Mesenchymal stem cell (in vitro differentiated cells and primary cell): ENCODE results near the gene MAP3K9.
A peak's percentile ranks its signal among the peaks of the same experiment; 100 is the strongest.

Source experiments
- DNase-seq: peaks from one replicate; pipeline ENCODE4 v3.0.0-alpha.2; 2013
- H2AFZ ChIP-seq: one replicate; pipeline ENCODE4 v1.6.1; 2013; ENCODE audit warnings: low read depth, mild to moderate bottlenecking, control low read depth, inconsistent platforms, low read length, moderate library complexity
- H2AK5ac ChIP-seq: 2 replicates; pipeline ENCODE4 v1.6.1; 2013; ENCODE audit warnings: low read length, moderate library complexity, mild to moderate bottlenecking, inconsistent platforms; ENCODE audit not compliant: severe bottlenecking
- H2BK120ac ChIP-seq: one replicate; pipeline ENCODE4 v1.6.1; 2013; ENCODE audit warnings: low read depth, mild to moderate bottlenecking, inconsistent platforms, low read length, moderate library complexity
- H2BK12ac ChIP-seq, 2 experiments: one replicate each; pipeline ENCODE4 v1.6.1; 2013; ENCODE audit warnings: inconsistent platforms in 2 of 2, low read length in 2 of 2, mild to moderate bottlenecking in 2 of 2, moderate library complexity in 2 of 2, control low read depth in 1 of 2
- H2BK15ac ChIP-seq: one replicate; pipeline ENCODE4 v1.6.1; 2013; ENCODE audit warnings: mild to moderate bottlenecking, low read depth, inconsistent platforms; ENCODE audit not compliant: poor library complexity, severe bottlenecking
- H2BK5ac ChIP-seq: 2 replicates; pipeline ENCODE4 v1.6.1; 2013; ENCODE audit warnings: low read depth, mild to moderate bottlenecking, low read length, control low read depth, inconsistent platforms; ENCODE audit not compliant: poor library complexity, severe bottlenecking
- H3K14ac ChIP-seq, 2 experiments: one replicate each; pipeline ENCODE4 v1.6.1; 2013; ENCODE audit warnings: inconsistent platforms in 2 of 2, low read length in 2 of 2, control low read depth in 1 of 2, mild to moderate bottlenecking in 1 of 2, moderate library complexity in 1 of 2
- H3K18ac ChIP-seq, 2 experiments: one replicate each; pipeline ENCODE4 v1.6.1; 2013; ENCODE audit warnings: inconsistent platforms in 2 of 2, low read length in 2 of 2, control low read depth in 1 of 2, low read depth in 1 of 2, mild to moderate bottlenecking in 1 of 2
- H3K23ac ChIP-seq, 2 experiments: one replicate each; pipeline ENCODE4 v1.6.1; 2013; ENCODE audit warnings: inconsistent platforms in 2 of 2, low read length in 2 of 2, mild to moderate bottlenecking in 2 of 2, moderate library complexity in 2 of 2, control low read depth in 1 of 2
- H3K27ac ChIP-seq: 2 replicates; pipeline ENCODE4 v1.5.1; 2013; ENCODE audit warnings: mild to moderate bottlenecking, moderate library complexity, low read length, control low read depth, inconsistent platforms; ENCODE audit not compliant: poor library complexity, severe bottlenecking
- H3K27me3 ChIP-seq, 2 experiments: 2 replicates each; pipeline versions ENCODE4 v1.6.1 to v1.7.0; 2013; ENCODE audit warnings: low read length in 2 of 2, mild to moderate bottlenecking in 2 of 2, moderate library complexity in 2 of 2, control low read depth in 1 of 2, inconsistent platforms in 1 of 2; ENCODE audit not compliant: control insufficient read depth in 1 of 2, insufficient read depth in 1 of 2
- H3K36me3 ChIP-seq, 2 experiments: 2 replicates each; pipeline versions ENCODE4 v1.6.1 to v1.7.0; 2013; ENCODE audit warnings: low read length in 2 of 2, control low read depth in 1 of 2, inconsistent platforms in 1 of 2, low read depth in 1 of 2, mild to moderate bottlenecking in 1 of 2; ENCODE audit not compliant: insufficient read depth in 2 of 2, control insufficient read depth in 1 of 2
- H3K4ac ChIP-seq, 2 experiments: one replicate each; pipeline ENCODE4 v1.6.1; 2013; ENCODE audit warnings: inconsistent platforms in 2 of 2, low read length in 2 of 2, mild to moderate bottlenecking in 2 of 2, moderate library complexity in 2 of 2, control low read depth in 1 of 2, low read depth in 1 of 2
- H3K4me1 ChIP-seq: 2 replicates; pipeline ENCODE4 v1.6.1; 2013; ENCODE audit warnings: low read depth, low read length, control low read depth; ENCODE audit not compliant: control insufficient read depth, insufficient read depth
- H3K4me2 ChIP-seq: 2 replicates; pipeline ENCODE4 v1.6.1; 2013; ENCODE audit warnings: low read length, mild to moderate bottlenecking, inconsistent platforms; ENCODE audit not compliant: poor library complexity, severe bottlenecking
- H3K4me3 ChIP-seq, 2 experiments: 2 replicates each; pipeline versions ENCODE4 v1.5.1 to v1.7.0; 2013; ENCODE audit warnings: low read length in 2 of 2, mild to moderate bottlenecking in 2 of 2, control low read depth in 1 of 2, low read depth in 1 of 2; ENCODE audit not compliant: insufficient read depth in 1 of 2
- H3K79me1 ChIP-seq: replicated peaks from 2 replicates; pipeline ENCODE4 v1.6.1; 2013; ENCODE audit warnings: mild to moderate bottlenecking, control low read depth, low read length, inconsistent platforms; ENCODE audit not compliant: poor library complexity, severe bottlenecking
- H3K9ac ChIP-seq: 2 replicates; pipeline ENCODE4 v1.7.0; 2013; ENCODE audit warnings: mild to moderate bottlenecking, low read length, moderate library complexity
- H3K9me3 ChIP-seq: 2 replicates; pipeline ENCODE4 v1.7.0; 2013; ENCODE audit warnings: mild to moderate bottlenecking, low read length; ENCODE audit not compliant: control insufficient read depth
- H4K8ac ChIP-seq: one replicate; pipeline ENCODE4 v1.6.1; 2013; ENCODE audit warnings: inconsistent platforms, mild to moderate bottlenecking, low read length, moderate library complexity
- H4K91ac ChIP-seq: one replicate; pipeline ENCODE4 v1.6.1; 2013; ENCODE audit warnings: mild to moderate bottlenecking, low read length, inconsistent platforms
- WGBS: methylation state at CpG from one replicate; pipeline ENCODE4 v1.1.7; 2013; ENCODE audit warnings: mixed read lengths; 5-methylcytosine and 5-hydroxymethylcytosine counted together

Gene MAP3K9

GRCh38 chr14:70770490-70770889, 38.8 kb downstream of the MAP3K9 start:
- H2AK5ac ChIP-seq: peak overlapping the region; percentile 29
- no peak overlapping the region for H2BK5ac ChIP-seq
- peaks cover 9% of the 10 kb centered on the region for H3K4me1 ChIP-seq
- WGBS: 80% methylated on average over 7 of the region's 7 CpGs
- H4K8ac ChIP-seq: no peak overlapping the region
- no peak overlapping the region for H2BK120ac ChIP-seq
- no peaks in the 10 kb centered on the region for H3K9me3 ChIP-seq
- no peak overlapping the region for H3K18ac ChIP-seq
- H3K4me2 ChIP-seq: no peak overlapping the region
- no peak overlapping the region for H3K9ac ChIP-seq
- no peak overlapping the region for H3K14ac ChIP-seq
- H3K36me3 ChIP-seq: no peaks in the 10 kb centered on the region
- H3K27ac ChIP-seq: no peak overlapping the region
- H4K91ac ChIP-seq: no peak overlapping the region
- no peak overlapping the region for H2BK15ac ChIP-seq
- H3K4ac ChIP-seq: no peak overlapping the region
- DNase-seq: no peak
- H2AFZ ChIP-seq: no peak overlapping the region
- peaks cover 37% of the 10 kb centered on the region for H3K79me1 ChIP-seq
- peaks cover 0 to 20% of the 10 kb centered on the region in 2 experiments for H3K27me3 ChIP-seq
- no peak overlapping the region for H3K4me3 ChIP-seq
- no peak overlapping the region for H3K23ac ChIP-seq
- no peak overlapping the region for H2BK12ac ChIP-seq

- Histone ChIP-seq H3K9me3 (no peaks in the 10 kb centered on the region), H2BK5ac (no peak overlapping the region), H3K4me1 (peaks cover 9% of the 10 kb centered on the region), H3K79me1 (peaks cover 16% of the 10 kb centered on the region), H2BK120ac (no peak overlapping the region), H2AK5ac (no peak overlapping the region), H3K9ac (no peak overlapping the region), H3K27ac (no peak overlapping the region), H3K4ac (no peak overlapping the region), H2BK12ac (no peak overlapping the region), H3K4me2 (no peak overlapping the region), H4K91ac (no peak overlapping the region), H3K27me3 (no peaks in the 10 kb centered on the region), H2BK15ac (no peak overlapping the region), H3K36me3 (peaks cover 0 to 8% of the 10 kb centered on the region in 2 experiments), H3K23ac (no peak overlapping the region), H3K4me3 (no peak overlapping the region), H4K8ac (no peak overlapping the region), H3K18ac (no peak overlapping the region), H3K14ac (no peak overlapping the region), H2AFZ (no peak overlapping the region)
- WGBS: 86% methylated on average over 1 of the region's 1 CpG
- DNase-seq: no peak
Measured at GRCh38 chr14:70759398-70759797, 49.9 kb downstream of the MAP3K9 start.

GRCh38 chr14:70755655-70756054, 53.7 kb downstream of the MAP3K9 start:
- H4K91ac ChIP-seq: no peak overlapping the region
- peak overlapping the region; percentile 92 for H3K27ac ChIP-seq
- H3K36me3 ChIP-seq: peaks cover 0 to 5% of the 10 kb centered on the region in 2 experiments
- no peak overlapping the region for H3K4ac ChIP-seq
- no peak overlapping the region for H3K23ac ChIP-seq
- H3K4me3 ChIP-seq: no peak overlapping the region
- H4K8ac ChIP-seq: no peak overlapping the region
- no peak overlapping the region for H2BK12ac ChIP-seq
- H3K27me3 ChIP-seq: peaks cover 0 to 4% of the 10 kb centered on the region in 2 experiments
- no peak overlapping the region for H3K14ac ChIP-seq
- no peak overlapping the region for H2AFZ ChIP-seq
- H3K9ac ChIP-seq: no peak overlapping the region
- H3K79me1 ChIP-seq: peaks cover 15% of the 10 kb centered on the region
- DNase-seq: no peak
- H3K9me3 ChIP-seq: no peaks in the 10 kb centered on the region
- peak overlapping the region; percentile 23 for H2AK5ac ChIP-seq
- H2BK5ac ChIP-seq: no peak overlapping the region
- no peak overlapping the region for H2BK120ac ChIP-seq
- no peak overlapping the region for H3K4me2 ChIP-seq
- H3K4me1 ChIP-seq: peaks cover 15% of the 10 kb centered on the region
- no peak overlapping the region for H3K18ac ChIP-seq
- no peak overlapping the region for H2BK15ac ChIP-seq

- no peak overlapping the region for H4K8ac ChIP-seq
- peaks cover 15% of the 10 kb centered on the region for H3K4me1 ChIP-seq
- H2AFZ ChIP-seq: no peak overlapping the region
- peak overlapping the region; percentile 31 for H3K4me2 ChIP-seq
- H2AK5ac ChIP-seq: peak overlapping the region; percentile 95
- H3K4ac ChIP-seq: no peak overlapping the region
- peak overlapping the region; percentile 92 for H3K27ac ChIP-seq
- WGBS: 94% methylated on average over 3 of the region's 3 CpGs
- H3K4me3 ChIP-seq: no peak overlapping the region
- no peak overlapping the region for H3K23ac ChIP-seq
- peaks cover 0 to 3% of the 10 kb centered on the region in 2 experiments for H3K36me3 ChIP-seq
- no peaks in the 10 kb centered on the region for H3K9me3 ChIP-seq
- no peak for DNase-seq
- no peak overlapping the region for H3K9ac ChIP-seq
- H3K27me3 ChIP-seq: peaks cover 0 to 4% of the 10 kb centered on the region in 2 experiments
- peaks cover 12% of the 10 kb centered on the region for H3K79me1 ChIP-seq
- no peak overlapping the region for H2BK5ac ChIP-seq
- no peak overlapping the region for H3K18ac ChIP-seq
- no peak overlapping the region for H4K91ac ChIP-seq
- peak overlapping the region in 1 of 2 experiments; percentile 75 for H3K14ac ChIP-seq
- no peak overlapping the region for H2BK12ac ChIP-seq
- no peak overlapping the region for H2BK15ac ChIP-seq
- no peak overlapping the region for H2BK120ac ChIP-seq
Measured at GRCh38 chr14:70754991-70755390, 54.3 kb downstream of the MAP3K9 start.
